Activated T-cell treated with anti-CD3 and anti-CD28 coated beads for 1 hour (primary cell): ENCODE data around the gene SND1.

Source experiments
- DNase-seq: peaks from one replicate; pipeline ENCODE4 v3.0.0-alpha.2; 2020; ENCODE audit warnings: low read depth

Gene SND1

GRCh38 chr7:128073671-128074310 is 421.8 kb downstream of the SND1 start:
- DNase-seq: no peak

- DNase-seq: no peak
Observed at GRCh38 chr7:128074336-128074735, 422.3 kb downstream of the SND1 start.

GRCh38 chr7:128074736-128075135 is 422.7 kb downstream of the SND1 start:
- DNase-seq: no peak

- no peak for DNase-seq
Observed at GRCh38 chr7:128075242-128076095, 423.5 kb downstream of the SND1 start.

DNA sequence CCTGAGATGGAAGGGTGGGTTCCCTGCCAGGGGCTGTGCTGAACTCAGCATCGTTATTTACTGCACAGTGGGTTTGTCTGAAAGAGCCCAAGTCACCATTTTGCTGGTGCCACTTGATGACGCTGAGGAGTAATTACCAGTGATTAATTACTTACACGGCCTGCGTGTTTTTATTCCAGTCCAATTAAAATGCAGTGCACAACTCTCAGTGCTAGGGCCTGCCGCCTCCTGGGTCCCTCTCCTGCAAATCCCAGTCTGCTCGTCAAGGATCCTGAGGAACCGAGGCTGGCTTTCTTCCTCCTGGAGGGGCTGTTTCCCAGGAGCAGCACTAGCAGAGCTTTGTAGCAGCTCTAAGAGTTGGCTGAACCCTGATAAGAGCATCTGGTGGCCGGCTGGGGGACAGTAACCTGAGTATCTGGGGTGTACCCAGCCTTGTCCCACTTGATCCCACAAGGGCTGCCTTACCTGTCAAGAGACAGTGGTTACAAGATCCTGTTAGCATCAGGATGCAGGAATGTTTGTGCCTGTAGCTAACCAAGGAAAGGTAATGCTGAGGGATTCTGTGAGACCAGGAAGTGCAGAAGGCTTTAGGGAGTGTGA is 424.3 kb downstream of the SND1 start:
- no peak for DNase-seq

- DNase-seq: no peak
Observed at GRCh38 chr7:128076796-128077271, 424.8 kb downstream of the SND1 start.

GRCh38 chr7:128078309-128078708 is 426.3 kb downstream of the SND1 start:
- no peak for DNase-seq

GRCh38 chr7:128080169-128080568 is 428.2 kb downstream of the SND1 start:
- DNase-seq: no peak

DNA sequence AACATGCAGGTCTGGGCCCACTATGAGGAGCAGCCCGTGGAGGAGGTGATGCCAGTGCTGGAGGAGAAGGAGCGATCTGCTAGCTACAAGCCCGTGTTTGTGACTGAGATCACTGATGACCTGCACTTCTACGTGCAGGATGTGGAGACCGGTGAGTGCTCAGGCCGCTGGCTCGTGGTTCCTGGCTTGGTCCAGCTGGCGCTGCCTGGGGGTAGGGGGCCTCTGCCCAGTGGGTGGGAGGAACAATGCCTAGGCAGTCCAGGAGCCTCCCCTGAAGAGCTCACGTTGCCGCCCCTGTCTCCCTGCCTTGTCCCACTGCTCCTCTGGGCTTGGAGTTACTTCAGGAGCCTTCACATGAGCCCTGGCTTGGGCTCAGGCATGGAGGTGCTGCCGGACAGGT is 429.4 kb downstream of the SND1 start:
- DNase-seq: no peak

GRCh38 chr7:128081808-128082207 is 429.8 kb downstream of the SND1 start:
- no peak for DNase-seq

DNA sequence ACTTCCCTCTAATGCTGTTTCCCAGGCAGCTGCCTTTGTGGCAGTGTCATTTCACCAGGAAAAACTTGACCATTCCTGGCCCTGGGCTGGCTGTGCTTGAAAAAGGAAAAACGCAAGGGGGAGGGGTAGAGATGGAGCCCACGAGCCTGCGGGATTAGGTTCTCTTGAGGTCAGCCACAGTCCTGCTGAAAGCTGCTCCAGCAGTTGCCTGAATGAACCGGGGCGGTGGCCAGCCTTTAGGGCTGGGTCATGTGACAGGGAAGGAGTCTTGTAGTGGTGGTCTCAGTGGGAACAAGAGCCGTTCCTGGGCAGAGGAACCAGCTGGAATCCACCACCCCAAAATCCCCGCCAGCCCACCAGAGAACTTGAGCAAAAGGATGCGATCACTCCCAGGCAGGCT is 430.4 kb downstream of the SND1 start:
- DNase-seq: no peak

GRCh38 chr7:128084896-128085608 is 433.1 kb downstream of the SND1 start:
- DNase-seq: no peak

- no peak for DNase-seq
Observed at GRCh38 chr7:128090492-128090891, 438.5 kb downstream of the SND1 start.

GRCh38 chr7:128091106-128091505 is 439.1 kb downstream of the SND1 start:
- DNase-seq: no peak

DNA sequence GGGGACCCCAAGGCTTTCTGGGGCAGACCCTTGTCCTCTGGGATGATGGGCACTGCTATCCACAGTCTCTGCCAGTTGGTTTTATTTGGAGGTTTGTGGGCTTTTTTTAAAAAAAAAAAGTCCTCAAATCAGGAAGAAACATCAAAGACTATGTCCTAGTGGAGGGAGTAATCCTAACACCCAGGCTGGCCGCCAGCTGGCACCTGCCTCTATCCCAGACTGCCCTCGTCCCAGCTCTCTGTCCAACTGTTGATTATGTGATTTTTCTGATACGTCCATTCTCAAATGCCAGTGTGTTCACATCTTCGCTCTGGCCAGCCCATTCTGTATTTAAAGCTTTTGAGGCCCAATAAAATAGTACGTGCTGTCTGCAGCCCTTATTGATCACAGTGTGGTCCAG is 440.2 kb downstream of the SND1 start:
- DNase-seq: no peak

GRCh38 chr7:128093614-128094570 is 441.9 kb downstream of the SND1 start:
- no peak for DNase-seq

- no peak for DNase-seq
Observed at GRCh38 chr7:128094686-128095085, 442.7 kb downstream of the SND1 start.

GRCh38 chr7:128097211-128097731 is 445.3 kb downstream of the SND1 start:
- DNase-seq: no peak

- no peak for DNase-seq
Observed at GRCh38 chr7:128098629-128099028, 446.6 kb downstream of the SND1 start.

DNA sequence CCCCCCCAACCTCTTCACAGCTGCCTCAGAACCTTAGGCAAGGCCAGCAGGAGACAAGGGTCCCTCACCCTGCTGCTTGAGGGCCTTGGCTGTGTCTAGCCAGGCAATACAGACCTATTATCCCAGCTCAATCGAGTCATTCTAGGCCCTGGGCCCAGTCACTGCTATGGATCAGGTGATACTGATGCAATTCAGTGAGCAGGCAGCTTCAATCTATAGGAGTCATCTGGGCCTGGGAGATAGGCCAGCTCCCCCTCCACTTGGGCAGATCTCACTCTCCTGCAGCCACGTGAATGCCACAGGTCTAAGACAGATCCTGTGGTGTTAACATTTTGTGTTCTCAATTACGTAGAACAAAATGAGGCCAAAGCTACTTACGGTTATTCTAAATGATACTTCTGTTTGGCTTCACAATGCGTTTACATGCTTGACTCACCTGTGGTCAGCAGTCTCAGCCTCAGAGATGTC is 447.2 kb downstream of the SND1 start:
- no peak for DNase-seq
